22Rv1 (cell line): ENCODE measurements around the gene GPA33.

Experiments used
- ZFX ChIP-seq: fragments of 450-650 bp; IDR thresholded peaks from 2 replicates; pipeline ENCODE4 v1.6.1; 2017; ENCODE audit warnings: antibody characterized with exemption, borderline replicate concordance
- TF ChIP-seq, protein P1 (sequence below): fragments of 450-650 bp; IDR thresholded peaks from 2 replicates; pipeline ENCODE4 v1.5.1; 2017; ENCODE audit warnings: mild to moderate bottlenecking

DNA sequence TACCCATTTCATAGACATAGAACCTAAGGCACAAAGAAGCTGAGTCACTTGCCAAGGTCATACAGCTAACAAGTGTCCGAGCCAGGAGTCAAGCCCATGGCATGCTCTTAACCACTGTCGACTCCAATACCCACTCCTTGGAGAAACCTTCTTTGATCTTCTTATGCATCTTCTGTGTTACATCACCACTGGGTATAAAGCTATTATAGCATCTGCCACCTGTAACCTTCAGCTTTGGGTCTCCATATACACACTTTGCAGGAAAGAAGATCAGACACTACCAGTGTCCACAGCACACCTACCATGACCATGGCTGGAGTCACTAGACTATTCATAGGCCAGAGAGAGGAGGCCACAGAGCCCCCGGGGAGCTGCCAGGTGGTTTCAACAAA is 29.1 kb downstream of the GPA33 start:
- TF ChIP-seq, protein P1, sequence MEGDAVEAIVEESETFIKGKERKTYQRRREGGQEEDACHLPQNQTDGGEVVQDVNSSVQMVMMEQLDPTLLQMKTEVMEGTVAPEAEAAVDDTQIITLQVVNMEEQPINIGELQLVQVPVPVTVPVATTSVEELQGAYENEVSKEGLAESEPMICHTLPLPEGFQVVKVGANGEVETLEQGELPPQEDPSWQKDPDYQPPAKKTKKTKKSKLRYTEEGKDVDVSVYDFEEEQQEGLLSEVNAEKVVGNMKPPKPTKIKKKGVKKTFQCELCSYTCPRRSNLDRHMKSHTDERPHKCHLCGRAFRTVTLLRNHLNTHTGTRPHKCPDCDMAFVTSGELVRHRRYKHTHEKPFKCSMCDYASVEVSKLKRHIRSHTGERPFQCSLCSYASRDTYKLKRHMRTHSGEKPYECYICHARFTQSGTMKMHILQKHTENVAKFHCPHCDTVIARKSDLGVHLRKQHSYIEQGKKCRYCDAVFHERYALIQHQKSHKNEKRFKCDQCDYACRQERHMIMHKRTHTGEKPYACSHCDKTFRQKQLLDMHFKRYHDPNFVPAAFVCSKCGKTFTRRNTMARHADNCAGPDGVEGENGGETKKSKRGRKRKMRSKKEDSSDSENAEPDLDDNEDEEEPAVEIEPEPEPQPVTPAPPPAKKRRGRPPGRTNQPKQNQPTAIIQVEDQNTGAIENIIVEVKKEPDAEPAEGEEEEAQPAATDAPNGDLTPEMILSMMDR = no peak
- TF ChIP-seq ZFX = no peak
